GM19372 (cell line): Measurements from ENCODE around the gene DNA2.

Experiments
- ATAC-seq: cut with Tn5 transposase; IDR thresholded peaks from one replicate; pipeline ENCODE4 v1.9.1; 2021; ENCODE audit warnings: mild to moderate bottlenecking, low read depth, moderate library complexity; ENCODE audit not compliant: unreplicated experiment

Gene DNA2

DNA sequence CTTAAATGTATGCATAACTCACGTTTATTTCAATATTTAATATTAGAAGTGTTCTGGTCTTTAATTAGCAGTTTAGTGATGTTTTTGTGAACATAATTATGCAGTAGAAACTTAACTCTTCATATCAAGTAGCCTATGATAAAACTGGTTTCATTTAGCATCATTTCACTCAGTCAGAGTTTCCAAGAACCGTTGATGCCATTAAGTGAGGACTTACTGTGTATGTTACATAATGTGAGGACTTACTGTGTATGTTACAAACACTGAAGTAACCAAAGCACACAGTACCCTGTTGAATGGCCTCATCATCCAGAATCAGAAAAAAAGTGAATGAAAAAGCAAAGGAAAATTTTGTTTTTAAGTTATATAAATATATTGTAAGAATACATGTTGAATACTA lies 106.2 kb downstream of the DNA2 start:
- ATAC-seq, result no peak

DNA sequence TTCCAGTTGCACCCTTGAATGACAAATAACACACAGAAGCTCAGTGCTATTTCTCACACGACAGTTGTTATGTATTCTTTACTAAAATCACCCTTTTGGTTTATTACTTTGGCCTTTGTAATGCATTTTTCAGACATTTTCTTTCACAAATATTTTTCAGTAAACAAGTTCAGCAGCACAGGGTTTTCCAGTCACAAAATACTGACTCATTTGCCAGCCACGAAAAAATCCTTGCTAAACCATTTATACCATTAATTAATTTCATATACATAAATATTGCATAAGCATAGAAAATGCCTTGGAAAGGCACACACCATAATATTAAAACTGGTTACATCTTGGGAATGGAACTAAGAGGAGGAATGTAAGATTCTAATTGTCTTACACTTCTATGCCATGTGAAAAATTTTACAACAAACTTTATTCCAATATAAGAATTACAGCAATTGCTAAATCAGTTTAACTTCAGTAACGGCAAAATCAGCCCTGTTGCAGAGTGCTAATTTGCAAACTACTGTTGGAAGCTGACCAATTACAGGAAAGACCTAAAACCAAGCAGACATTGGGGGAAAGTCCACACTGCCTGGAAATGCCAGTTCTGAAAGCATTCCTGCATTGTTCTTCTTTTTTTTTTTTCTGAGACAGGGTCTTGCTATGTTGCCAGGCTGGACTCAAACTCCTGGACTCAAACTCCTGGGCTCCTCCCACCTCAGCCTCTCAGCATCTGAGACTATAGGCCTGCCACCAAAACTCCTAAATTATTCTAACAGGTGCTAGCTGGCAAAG lies 107.5 kb downstream of the DNA2 start:
- no peak for ATAC-seq
